ENCODE data around the gene TOGARAM2. TPM values are rescaled to one million over a fixed set of nuclear protein-coding genes. Genes with fewer than 3 reads are reported as not detected.

The TOGARAM2 gene
- total RNA-seq, 1 experiment from 2014 or later = 0.76 TPM

DNA sequence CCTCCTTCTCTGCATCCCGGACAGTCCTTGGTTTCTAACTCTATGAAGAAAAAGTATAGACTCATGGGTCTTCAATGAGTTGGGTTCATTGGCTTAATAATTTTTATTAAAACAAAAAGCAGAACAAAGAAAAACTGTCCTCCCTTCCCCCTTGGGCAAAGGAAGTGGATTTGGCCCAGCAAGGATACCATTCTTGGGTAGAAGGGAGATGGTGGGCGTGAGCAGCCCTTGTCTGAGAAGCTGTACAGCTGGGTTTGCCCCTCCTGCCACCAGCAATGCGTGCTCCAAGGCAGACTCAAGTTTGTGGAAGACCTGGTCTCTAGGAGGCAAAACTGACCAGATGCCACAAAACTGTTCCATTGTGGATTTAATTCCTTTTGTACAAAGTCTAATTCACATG is 80.5 kb downstream of the TOGARAM2 start:
- Histone ChIP-seq H3K9me3 (ENCODE audit: control insufficient read depth in 1 of 2, insufficient read depth in 1 of 2, low read depth in 1 of 2, low read length in 2 of 2) (no peaks in the 10 kb centered on the region), H3K9ac (ENCODE audit: low read length) (no peak overlapping the region), H3K4me3 (replicated peaks in 1 of 2; ENCODE audit: low read depth in 1 of 2, low read length in 2 of 2) (no peak overlapping the region), H3K4me1 (ENCODE audit: control insufficient read depth in 1 of 2, insufficient read depth in 2 of 2, low read length in 2 of 2) (no peaks in the 10 kb centered on the region), H3K36me3 (ENCODE audit: control insufficient read depth in 1 of 2, insufficient read depth in 2 of 2, low read length in 2 of 2) (no peaks in the 10 kb centered on the region), H3K4me2 (ENCODE audit: low read length) (no peak overlapping the region), H3K9me2 (ENCODE audit: insufficient read depth) (no peaks in the 10 kb centered on the region), H3K79me2 (ENCODE audit: insufficient read depth, low read length) (no peaks in the 10 kb centered on the region), H4K20me1 (ENCODE audit: insufficient read depth) (no peaks in the 10 kb centered on the region), H3K27ac (ENCODE audit: low read depth, low read length) (no peak overlapping the region), H2AFZ (ENCODE audit: low read depth, low read length, poor library complexity, severe bottlenecking) (no peak overlapping the region), H3K27me3 (ENCODE audit: insufficient read depth, low read length) (no peaks in the 10 kb centered on the region)
- CTCF ChIA-PET = no interaction called here
- POLR2A ChIA-PET = no interaction called here
- RAD21 ChIA-PET (ENCODE audit: low non-redundant PET in 1 of 2, low total read pairs in 2 of 2, uncharacterized antibody in 2 of 2, unreplicated experiment in 2 of 2) = no interaction called here
- intact Hi-C loops (cut with micrococcal nuclease) = no loop called here
- no peak for DNase-seq (ENCODE audit: low read depth, low spot score)
- TF ChIP-seq EGR1 (IDR thresholded peaks at IDR 0.05; ENCODE audit: low read depth) (no peak), SIN3A (IDR thresholded peaks at IDR 0.05; ENCODE audit: low read depth) (no peak), RAD21 (IDR thresholded peaks at IDR 0.05; ENCODE audit: low read depth) (no peak), CEBPB (IDR thresholded peaks at IDR 0.05; ENCODE audit: low read depth) (no peak), SP1 (IDR thresholded peaks at IDR 0.05; ENCODE audit: low read depth) (no peak)
- TF ChIP-seq, protein P1, sequence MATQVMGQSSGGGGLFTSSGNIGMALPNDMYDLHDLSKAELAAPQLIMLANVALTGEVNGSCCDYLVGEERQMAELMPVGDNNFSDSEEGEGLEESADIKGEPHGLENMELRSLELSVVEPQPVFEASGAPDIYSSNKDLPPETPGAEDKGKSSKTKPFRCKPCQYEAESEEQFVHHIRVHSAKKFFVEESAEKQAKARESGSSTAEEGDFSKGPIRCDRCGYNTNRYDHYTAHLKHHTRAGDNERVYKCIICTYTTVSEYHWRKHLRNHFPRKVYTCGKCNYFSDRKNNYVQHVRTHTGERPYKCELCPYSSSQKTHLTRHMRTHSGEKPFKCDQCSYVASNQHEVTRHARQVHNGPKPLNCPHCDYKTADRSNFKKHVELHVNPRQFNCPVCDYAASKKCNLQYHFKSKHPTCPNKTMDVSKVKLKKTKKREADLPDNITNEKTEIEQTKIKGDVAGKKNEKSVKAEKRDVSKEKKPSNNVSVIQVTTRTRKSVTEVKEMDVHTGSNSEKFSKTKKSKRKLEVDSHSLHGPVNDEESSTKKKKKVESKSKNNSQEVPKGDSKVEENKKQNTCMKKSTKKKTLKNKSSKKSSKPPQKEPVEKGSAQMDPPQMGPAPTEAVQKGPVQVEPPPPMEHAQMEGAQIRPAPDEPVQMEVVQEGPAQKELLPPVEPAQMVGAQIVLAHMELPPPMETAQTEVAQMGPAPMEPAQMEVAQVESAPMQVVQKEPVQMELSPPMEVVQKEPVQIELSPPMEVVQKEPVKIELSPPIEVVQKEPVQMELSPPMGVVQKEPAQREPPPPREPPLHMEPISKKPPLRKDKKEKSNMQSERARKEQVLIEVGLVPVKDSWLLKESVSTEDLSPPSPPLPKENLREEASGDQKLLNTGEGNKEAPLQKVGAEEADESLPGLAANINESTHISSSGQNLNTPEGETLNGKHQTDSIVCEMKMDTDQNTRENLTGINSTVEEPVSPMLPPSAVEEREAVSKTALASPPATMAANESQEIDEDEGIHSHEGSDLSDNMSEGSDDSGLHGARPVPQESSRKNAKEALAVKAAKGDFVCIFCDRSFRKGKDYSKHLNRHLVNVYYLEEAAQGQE (IDR thresholded peaks at IDR 0.05; ENCODE audit: low read depth) = no peak
- ATAC-seq = no peak
- no TSS peak for BruUV-seq (replicated peaks)

DNA sequence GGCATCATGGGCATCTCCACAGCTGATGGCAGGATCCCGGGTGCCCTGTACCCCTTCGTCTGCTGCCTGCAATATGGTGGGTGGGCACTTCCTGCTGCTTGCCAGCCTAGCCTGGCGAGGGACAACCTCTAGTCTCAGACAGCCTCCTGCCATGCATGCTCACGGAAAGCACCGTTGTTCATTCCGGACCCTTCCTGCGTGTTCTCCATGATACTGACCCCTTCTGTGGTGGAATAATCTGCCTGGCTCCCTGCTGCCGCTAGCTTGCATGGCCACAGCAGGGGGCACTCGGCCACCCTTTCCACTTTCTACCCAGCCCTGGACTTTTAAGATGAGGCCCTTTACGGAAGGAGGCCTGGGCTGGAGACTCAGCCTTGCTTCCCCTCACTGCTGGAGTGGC is 81.3 kb downstream of the TOGARAM2 start:
- ATAC-seq (no peak), DNase-seq (ENCODE audit: low read depth, low spot score) (no peak)
- H3K9ac ChIP-seq (ENCODE audit: low read length) = no peak overlapping the region
- H3K79me2 ChIP-seq (ENCODE audit: insufficient read depth, low read length) = no peaks in the 10 kb centered on the region
- ChIA-PET POLR2A (no interaction called here), CTCF (no interaction called here), RAD21 (ENCODE audit: low non-redundant PET in 1 of 2, low total read pairs in 2 of 2, uncharacterized antibody in 2 of 2, unreplicated experiment in 2 of 2) (no interaction called here)
- H3K4me3 ChIP-seq (replicated peaks in 1 of 2; ENCODE audit: low read depth in 1 of 2, low read length in 2 of 2) = no peak overlapping the region
- intact Hi-C loops (cut with micrococcal nuclease) = no loop called here
- TF ChIP-seq EZH2phosphoT487 (IDR thresholded peaks at IDR 0.05; ENCODE audit: borderline replicate concordance) = no peak
- no peak for TF ChIP-seq ELF1 (IDR thresholded peaks at IDR 0.05; ENCODE audit: borderline replicate concordance, low read depth)
- TF ChIP-seq, protein P2, sequence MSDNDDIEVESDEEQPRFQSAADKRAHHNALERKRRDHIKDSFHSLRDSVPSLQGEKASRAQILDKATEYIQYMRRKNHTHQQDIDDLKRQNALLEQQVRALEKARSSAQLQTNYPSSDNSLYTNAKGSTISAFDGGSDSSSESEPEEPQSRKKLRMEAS (IDR thresholded peaks at IDR 0.05) = no peak
- TF ChIP-seq, protein P3, sequence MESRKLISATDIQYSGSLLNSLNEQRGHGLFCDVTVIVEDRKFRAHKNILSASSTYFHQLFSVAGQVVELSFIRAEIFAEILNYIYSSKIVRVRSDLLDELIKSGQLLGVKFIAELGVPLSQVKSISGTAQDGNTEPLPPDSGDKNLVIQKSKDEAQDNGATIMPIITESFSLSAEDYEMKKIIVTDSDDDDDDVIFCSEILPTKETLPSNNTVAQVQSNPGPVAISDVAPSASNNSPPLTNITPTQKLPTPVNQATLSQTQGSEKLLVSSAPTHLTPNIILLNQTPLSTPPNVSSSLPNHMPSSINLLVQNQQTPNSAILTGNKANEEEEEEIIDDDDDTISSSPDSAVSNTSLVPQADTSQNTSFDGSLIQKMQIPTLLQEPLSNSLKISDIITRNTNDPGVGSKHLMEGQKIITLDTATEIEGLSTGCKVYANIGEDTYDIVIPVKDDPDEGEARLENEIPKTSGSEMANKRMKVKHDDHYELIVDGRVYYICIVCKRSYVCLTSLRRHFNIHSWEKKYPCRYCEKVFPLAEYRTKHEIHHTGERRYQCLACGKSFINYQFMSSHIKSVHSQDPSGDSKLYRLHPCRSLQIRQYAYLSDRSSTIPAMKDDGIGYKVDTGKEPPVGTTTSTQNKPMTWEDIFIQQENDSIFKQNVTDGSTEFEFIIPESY (IDR thresholded peaks at IDR 0.05; ENCODE audit: extremely low read depth, insufficient replicate concordance, low read length) = no peak
- no peak for TF ChIP-seq RAD21 (IDR thresholded peaks at IDR 0.05; ENCODE audit: low read depth)
- no peak overlapping the region for H3K4me2 ChIP-seq (ENCODE audit: low read length)
- no peaks in the 10 kb centered on the region for H3K9me2 ChIP-seq (ENCODE audit: insufficient read depth)
- no peaks in the 10 kb centered on the region for H3K4me1 ChIP-seq (ENCODE audit: control insufficient read depth in 1 of 2, insufficient read depth in 2 of 2, low read length in 2 of 2)
- no peaks in the 10 kb centered on the region for H4K20me1 ChIP-seq (ENCODE audit: insufficient read depth)
- no peaks in the 10 kb centered on the region for H3K27me3 ChIP-seq (ENCODE audit: insufficient read depth, low read length)
- no peak overlapping the region for H2AFZ ChIP-seq (ENCODE audit: low read depth, low read length, poor library complexity, severe bottlenecking)
- BruUV-seq (replicated peaks) = no TSS peak
- no peaks in the 10 kb centered on the region for H3K9me3 ChIP-seq (ENCODE audit: control insufficient read depth in 1 of 2, insufficient read depth in 1 of 2, low read depth in 1 of 2, low read length in 2 of 2)
- no peaks in the 10 kb centered on the region for H3K36me3 ChIP-seq (ENCODE audit: control insufficient read depth in 1 of 2, insufficient read depth in 2 of 2, low read length in 2 of 2)
- no peak overlapping the region for H3K27ac ChIP-seq (ENCODE audit: low read depth, low read length)
